Measurements from ENCODE around the gene CD55.

DNA sequence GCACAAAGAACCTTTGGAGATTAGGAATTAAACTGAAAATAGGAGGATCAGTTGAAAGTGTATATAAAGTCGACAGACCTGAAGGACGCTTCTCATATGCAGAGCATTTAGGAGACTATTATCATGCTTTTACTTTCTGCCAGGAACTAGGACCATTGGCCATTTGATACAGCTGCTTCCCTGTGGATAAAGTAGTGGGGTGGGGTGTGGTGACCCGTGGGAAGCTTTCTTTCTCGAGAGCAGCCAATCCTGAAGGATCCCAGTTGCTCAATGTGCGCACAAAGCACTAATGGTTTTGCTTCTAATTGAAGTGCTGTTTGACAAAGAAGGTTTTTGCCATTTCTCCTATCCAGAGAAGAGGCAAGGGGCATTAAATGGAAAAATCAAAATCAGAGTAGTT is 14.9 kb upstream of the CD55 start:
- TF ChIP-seq, protein P1, sequence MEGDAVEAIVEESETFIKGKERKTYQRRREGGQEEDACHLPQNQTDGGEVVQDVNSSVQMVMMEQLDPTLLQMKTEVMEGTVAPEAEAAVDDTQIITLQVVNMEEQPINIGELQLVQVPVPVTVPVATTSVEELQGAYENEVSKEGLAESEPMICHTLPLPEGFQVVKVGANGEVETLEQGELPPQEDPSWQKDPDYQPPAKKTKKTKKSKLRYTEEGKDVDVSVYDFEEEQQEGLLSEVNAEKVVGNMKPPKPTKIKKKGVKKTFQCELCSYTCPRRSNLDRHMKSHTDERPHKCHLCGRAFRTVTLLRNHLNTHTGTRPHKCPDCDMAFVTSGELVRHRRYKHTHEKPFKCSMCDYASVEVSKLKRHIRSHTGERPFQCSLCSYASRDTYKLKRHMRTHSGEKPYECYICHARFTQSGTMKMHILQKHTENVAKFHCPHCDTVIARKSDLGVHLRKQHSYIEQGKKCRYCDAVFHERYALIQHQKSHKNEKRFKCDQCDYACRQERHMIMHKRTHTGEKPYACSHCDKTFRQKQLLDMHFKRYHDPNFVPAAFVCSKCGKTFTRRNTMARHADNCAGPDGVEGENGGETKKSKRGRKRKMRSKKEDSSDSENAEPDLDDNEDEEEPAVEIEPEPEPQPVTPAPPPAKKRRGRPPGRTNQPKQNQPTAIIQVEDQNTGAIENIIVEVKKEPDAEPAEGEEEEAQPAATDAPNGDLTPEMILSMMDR (conservative IDR thresholded peaks at IDR 0.05) = no peak
- no peak for TF ChIP-seq ZFX (IDR thresholded peaks at IDR 0.05)

All from C4-2B (cell line).